NB4 (cell line): Measurements from ENCODE around the gene PCARE.

Experiments
- MYC ChIP-seq: IDR thresholded peaks from 2 replicates; pipeline ENCODE4 v1.6.1; 2011; ENCODE audit warnings: low read depth, low read length
- POLR2A ChIP-seq: IDR thresholded peaks from 2 replicates; pipeline ENCODE4 v1.6.1; 2011; ENCODE audit warnings: mild to moderate bottlenecking; ENCODE audit not compliant: insufficient read length; ENCODE audit errors: extremely low read depth
- TF ChIP-seq, protein P1 (sequence below): IDR thresholded peaks from one replicate; pipeline ENCODE4 v1.5.1; 2012; ENCODE audit warnings: low read depth, low read length
- TF ChIP-seq, protein P2 (sequence below): IDR thresholded peaks from 2 replicates; pipeline ENCODE4 v1.6.1; 2011; ENCODE audit warnings: low read depth, low read length

DNA sequence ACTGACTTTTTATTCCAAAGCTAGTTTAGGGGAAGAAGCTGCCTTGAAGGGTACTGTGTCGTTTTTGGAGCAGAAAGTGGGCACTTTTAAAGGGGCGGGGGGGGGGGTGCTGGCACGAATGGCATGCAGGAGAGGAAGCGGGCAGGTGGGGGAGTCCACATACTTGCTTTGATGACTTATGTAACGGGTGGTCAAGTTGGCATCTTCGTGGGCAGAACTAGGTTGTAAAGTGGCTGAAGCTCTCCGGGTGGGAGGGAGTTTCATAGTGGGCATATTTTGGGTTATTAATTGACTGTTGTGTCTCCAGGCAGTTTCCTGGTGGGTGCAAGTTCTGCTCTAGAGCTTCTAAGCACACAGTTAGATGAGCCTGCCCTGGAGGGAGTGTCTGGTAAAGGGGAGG is 19.9 kb downstream of the PCARE start:
- TF ChIP-seq, protein P1, sequence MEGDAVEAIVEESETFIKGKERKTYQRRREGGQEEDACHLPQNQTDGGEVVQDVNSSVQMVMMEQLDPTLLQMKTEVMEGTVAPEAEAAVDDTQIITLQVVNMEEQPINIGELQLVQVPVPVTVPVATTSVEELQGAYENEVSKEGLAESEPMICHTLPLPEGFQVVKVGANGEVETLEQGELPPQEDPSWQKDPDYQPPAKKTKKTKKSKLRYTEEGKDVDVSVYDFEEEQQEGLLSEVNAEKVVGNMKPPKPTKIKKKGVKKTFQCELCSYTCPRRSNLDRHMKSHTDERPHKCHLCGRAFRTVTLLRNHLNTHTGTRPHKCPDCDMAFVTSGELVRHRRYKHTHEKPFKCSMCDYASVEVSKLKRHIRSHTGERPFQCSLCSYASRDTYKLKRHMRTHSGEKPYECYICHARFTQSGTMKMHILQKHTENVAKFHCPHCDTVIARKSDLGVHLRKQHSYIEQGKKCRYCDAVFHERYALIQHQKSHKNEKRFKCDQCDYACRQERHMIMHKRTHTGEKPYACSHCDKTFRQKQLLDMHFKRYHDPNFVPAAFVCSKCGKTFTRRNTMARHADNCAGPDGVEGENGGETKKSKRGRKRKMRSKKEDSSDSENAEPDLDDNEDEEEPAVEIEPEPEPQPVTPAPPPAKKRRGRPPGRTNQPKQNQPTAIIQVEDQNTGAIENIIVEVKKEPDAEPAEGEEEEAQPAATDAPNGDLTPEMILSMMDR = no peak
- TF ChIP-seq POLR2A = no peak
- TF ChIP-seq, protein P2, sequence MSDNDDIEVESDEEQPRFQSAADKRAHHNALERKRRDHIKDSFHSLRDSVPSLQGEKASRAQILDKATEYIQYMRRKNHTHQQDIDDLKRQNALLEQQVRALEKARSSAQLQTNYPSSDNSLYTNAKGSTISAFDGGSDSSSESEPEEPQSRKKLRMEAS = no peak
- no peak for TF ChIP-seq MYC
